Stimulated activated CD8-positive, alpha-beta memory T cell treated with anti-CD3 and anti-CD28 coated beads, Interleukin-12 subunit alpha, Interleukin-12 subunit beta, amount 100 ng/mL, for 4 hours (primary cell): ENCODE data around the gene C11orf21.

Experiments used
- DNase-seq: peaks from one replicate; pipeline ENCODE4 v3.0.0-alpha.2; 2020; ENCODE audit warnings: low read depth

C11orf21 gene

DNA sequence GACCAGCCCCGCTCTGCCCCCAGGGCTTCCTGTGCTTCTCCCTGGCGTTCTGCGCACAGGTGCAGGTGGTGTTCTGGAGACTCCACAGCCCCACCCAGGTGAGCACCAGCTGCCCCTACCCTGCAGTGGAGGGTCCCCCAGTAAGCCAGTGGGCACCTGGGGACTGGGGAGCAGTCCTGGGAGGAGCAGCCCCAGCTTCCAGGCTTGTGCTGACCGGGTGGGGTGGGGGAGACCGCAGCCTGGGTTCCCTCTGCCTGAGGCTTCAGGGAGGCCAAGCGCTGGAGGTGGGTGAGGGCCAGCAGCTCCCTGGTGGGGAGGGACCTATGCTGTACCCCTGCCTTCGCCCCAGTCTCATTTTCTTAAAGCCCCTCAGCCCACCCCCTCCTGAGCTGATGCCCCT is 7.0 kb upstream of the C11orf21 start:
- DNase-seq: no peak

DNA sequence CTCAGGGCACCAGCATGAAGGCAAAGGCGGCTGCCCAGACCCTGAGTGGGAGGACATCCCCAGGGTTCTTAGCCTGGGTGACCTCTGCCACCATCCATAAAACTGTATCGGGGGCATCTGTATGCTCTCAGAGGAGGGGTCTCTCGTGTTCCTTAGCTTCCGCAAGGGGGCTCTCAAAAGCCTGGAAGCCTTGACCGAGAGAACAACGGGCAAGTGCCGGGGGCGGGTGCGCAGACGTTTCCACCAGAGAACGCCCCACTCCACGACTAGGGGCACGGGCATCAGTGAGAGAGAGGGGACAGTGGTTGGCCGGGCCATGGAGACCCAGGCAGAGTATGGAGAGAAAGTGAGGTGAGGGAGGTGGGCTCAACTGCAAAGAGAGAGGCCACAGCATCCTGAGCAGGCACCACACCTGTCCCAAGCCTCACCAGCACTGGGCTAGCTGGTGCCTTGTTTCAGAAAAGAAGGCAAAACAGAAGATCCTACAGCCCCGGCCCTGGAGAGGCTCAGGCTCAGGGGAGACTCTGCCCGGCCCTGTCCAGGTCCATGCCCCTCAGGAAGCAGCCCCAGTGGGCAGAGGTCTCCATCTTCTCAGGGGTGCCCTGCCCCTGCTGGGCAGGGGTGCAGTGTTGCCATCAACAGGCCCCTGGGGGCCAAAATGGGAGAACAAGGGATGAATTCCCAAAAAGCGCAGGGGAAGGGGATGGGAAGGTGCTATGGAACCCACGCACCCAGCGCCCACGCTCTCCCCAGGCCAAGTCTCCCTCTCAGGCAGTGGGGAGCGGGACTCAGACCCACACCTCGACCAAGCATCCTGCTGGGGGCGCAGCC is 6.0 kb upstream of the C11orf21 start:
- no peak for DNase-seq

DNA sequence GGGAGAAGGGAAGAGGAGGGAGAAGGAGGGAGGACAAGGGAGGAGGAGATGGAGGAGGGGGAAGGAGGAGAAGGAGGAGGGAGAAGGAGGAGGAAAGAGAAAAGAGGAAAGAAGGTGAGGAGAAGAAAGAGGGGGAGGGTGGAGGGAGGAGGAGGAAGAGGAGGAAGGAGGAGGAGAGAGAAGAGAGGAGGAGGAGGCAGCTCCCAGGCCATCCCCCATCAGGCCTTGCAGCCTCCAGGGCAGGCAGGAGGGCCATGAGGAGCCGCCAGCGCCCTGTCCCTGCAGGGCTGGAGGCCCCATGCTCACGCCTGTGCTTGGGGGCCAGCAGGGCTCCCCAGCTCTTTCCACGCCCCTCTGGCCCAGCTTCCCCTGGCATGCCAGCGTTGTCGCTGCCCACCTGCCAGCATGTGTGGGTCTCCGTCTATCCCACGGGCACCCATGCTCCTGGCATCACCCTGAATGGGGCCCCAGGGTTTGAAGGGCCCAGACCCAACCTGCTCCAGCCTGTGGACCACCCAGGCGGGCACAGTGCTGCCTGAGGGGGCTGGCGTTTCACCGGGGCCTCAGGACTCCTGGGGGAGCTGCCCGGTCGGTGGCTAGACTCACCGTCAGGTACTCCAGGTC is 5.3 kb upstream of the C11orf21 start:
- DNase-seq: no peak

DNA sequence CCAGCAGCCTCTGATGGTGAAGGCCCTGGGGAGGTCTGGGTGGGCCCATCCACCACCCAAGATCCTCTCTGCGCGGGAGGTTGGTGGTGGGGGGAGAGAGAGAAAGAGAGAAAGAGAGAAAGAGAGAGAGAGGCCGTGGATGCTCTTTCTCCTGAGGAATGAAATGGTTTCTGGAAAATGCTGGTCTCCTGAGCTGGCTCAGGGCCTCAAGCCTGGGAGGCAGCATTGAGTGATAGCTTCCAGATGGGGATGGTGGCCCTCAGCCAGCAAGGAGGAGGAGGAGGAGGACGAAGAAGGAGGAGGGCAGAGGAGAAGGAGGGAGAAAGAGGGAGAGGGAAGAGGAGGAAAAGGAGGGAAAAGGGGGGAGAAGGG is 4.7 kb upstream of the C11orf21 start:
- DNase-seq: no peak

DNA sequence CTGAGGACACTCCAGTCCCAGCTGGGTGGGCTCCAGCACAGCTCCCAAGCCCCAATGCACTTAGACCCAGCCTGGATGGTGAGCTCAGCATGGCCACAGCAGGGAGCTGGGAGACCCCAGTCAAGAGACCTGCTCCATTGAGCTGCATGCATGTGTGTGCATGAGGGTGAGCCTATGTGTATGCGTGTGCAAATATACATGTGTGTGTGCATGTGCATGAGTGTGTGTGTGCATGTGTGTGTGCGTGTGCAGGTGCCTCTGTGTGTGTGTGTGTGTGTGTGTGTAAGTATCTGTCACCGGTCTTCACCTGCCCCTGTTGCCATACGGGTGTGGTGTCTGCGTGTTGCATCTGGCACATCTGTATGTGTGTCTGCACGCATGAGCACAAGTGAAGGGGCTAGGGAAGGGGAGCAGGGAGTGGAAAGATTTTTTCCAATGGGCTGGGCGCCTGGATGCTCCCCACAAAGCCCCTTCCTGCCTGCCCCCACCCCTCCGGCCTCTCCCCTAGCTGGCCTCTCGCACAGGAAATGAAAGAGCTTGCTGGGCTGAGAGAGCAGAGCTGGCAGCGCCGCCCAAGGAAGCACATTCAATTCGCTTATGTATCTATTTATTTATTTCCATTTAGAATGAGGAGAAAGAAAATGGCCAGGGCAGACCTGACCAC is 4.2 kb upstream of the C11orf21 start:
- no peak for DNase-seq

DNA sequence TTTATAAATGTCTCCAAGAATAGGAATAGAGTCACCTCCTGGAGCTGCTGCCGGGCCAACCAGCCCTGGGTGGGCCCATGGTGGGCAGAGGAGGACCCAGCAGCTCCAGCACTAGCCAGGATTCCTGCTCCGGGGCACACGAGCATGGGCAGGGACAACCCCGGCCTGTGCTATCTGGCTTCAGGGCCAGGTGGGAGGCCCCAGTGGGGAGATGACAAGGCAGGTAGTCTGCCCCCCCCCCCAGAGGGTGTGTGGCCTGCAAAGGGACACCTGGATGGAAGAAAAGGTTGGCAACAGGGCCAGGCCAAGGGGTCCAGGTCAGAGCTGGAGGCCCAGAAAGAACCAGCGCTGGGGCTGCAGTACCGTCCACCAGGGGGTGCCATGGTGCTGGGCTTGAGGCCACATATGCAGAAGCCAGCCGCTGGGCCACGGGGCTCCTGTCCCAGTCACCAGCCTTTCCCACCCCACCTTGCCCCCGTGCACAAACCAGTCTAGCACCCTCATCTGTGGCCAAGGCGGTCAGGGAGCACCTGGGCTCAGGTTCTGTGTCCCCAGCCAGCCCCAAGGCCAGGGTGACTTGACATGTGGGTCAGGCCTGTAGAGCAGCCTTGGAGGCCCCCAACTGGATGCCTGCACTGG is 3.5 kb upstream of the C11orf21 start:
- peak; percentile 68 for DNase-seq

DNA sequence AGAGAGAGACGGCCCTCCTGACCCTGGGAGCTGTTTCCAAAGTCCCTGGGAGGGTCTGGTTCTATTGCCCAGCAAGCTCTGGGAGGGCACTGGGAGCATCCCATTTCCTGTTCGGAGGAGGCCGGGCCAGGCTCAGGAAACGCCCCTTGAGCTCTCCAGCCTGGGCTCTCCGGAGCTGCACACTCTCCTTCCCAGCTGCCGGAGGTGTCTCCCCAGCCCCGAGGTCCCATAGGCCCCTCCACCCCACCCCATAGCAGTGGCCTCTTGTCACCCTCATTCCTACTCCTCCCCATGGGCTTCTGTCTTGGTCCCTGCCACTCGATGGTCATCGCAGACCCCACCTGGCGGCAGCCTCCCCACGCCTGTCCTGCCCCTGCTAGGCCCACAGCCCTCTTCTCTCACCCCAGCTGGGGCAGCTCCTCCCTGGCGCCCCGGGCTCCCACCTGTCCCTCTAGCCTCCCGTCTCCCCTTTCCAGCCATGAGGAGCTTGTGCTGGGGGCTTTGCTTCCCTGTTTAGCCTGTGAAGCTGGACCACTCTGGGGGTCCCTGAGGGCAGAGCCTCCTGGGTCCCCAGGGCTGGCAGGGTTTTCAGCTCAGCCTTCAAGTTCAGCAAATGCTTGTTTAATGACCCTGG is 2.9 kb upstream of the C11orf21 start:
- DNase-seq: no peak

DNA sequence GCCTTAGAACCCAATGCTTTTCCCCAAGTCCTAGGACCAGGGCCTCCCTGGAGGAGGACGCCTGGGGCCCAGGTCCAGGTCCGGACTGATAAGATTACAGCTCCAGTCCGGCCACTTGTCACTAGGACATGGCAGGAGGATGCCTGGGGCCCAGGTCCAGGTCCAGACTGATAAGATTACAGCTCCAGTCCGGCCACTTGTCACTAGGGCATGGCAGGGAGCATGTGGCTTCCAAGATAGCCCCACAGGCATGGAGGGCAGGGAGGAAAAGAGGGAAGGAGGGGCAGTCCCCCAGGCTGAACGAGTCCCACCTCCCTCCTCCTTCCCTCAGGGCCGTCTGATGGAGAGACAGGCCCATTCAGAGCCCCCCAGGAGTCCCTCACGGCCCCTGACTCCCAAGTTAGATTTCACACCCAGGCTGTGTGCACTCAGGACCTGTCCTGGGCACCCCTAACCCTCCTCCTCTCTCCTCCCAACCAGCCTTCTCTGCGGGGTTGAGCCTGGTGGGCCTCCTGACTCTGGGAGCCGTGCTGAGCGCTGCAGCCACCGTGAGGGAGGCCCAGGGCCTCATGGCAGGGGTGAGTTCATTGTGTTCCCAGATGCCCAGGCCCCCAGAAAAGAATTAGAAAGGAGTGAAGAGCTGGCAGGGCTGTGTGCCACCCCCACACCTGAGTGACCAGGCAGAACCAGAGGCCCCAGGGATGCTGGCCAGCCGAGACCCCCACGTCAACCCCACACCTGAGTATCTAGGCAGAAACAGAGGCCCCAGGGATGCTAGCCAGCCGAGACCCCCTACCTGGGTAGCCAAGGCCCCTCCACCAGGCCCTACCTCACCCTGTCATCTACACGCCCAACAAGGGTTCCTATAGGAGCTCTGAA is 2.1 kb upstream of the C11orf21 start:
- DNase-seq: no peak

DNA sequence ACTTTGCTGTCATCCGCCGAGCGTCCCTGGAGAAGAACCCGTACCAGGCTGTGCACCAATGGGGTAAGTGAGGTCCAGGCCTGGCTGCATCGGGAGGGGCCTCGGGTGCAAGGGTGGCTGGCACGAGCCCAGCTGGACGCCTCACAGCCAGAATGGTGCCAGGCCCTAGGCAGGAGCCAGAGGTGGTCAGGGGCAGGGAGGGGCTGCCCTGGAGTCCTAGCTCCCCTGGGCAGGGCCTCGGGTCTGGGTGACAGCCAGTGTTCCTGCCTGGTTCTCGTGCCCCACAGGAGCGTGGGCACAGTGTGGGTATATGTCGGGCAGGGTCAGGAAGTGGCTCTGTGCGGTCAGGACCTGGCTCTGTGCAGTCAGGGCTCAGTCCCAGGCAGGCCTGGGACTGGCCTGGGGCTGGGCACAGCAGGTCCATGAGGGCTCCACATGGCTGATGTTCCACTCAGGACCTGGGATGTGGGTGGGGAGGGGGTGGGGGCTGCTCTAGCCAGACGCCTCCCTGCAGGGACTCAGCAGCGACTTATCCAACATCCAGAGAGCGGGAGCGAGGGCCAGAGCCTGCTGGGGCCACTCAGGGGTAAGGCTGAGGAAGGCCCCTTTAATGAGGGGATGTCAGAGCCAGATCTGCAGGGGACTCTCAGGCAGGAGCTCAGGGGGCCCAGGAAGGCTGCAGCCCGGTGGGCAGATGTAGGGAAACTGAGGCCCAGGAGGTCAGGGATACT is 1.3 kb upstream of the C11orf21 start:
- no peak for DNase-seq

DNA sequence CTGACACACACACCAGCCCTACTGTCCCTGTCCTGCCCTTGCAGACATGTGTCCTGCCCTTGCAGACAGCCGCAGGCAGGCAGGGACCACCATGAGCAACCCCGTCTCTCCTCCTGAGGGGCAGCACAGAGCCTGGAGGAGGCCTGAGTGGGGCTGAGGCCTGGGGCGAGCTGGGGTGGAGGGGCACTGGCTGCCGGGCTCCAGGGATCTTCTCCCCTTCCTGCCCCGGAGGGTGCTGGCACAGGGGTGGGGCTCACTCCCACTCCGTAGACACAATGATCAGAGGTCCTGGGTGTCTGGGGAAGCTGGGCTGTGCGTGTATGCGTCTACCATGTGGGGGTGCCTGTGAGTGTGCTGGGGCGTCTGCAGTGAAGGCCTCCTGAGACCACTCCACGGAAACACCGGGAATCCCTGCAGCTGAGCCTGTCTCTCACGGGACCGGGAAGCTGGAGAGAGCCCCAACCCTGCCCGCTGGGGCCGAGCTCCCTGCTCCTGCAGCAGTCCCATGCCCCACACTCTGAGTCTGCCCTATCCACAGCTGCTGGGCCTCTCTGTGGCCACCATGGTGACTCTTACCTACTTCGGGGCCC is 683 bp upstream of the C11orf21 start:
- no peak for DNase-seq

DNA sequence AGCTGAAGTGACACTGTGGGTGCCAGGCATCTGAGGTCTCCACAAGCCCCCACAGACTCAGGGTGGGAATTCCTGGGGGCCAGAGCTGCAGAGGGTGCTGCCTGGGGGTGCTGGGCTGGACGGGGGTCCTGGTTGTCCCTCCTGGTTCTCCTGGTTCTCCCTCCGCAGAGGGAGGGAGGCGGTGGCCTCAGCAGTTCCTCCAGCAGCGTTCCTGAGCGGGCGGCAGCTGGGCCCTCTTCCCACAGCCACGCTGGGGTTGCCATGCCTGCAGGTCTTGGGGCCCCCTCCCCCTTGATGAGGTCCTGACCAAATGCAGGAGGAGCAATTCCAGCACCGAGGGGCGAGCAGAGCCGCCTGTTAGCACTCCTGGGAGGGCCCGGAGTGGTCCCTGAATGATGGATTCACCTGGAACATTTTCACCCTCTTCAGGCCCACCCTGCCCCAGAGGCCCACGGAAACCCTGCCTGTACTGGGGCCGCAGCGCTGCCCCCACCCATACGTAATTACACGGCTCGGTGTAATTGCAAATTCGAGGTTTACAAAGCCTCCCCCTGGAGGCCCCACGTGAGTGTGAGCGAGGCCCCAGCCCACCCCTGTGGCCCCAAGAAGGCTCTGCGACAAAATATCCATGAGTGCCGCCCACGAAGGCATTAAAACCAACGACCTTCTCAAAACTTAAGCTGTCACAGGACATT is 635 bp downstream of the C11orf21 start:
- no peak for DNase-seq

DNA sequence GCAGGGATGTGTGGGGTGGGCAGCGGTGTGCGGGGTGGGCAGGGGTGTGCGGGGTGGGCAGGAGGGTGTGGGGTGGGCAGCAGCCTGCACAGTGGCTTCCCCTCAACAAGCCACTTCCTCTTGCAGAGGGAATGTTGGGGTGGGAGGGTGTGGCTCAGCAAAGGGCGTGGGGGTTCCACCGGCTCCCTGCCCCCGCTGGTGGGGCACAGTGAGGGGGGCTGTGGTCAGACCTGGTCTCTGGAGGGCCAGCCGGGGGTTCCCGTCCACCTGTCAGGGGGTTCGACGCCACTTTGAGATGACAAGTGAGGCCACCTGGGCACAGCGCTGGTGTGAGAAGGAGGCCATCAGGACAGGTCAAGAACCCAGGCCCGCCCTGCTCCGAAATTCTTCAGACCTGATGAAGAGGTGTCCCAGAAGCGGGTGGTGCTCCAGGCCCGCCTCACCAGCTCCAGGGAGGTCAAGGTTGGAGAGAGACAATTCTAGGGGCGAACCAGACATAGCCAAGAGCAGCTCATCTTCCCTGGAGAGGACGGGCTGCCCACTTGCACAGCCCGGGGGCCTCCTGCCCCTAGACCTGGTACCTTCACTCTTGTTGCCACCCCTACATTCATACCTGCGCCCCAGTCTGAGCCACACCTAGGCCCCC is 1.3 kb downstream of the C11orf21 start:
- no peak for DNase-seq

DNA sequence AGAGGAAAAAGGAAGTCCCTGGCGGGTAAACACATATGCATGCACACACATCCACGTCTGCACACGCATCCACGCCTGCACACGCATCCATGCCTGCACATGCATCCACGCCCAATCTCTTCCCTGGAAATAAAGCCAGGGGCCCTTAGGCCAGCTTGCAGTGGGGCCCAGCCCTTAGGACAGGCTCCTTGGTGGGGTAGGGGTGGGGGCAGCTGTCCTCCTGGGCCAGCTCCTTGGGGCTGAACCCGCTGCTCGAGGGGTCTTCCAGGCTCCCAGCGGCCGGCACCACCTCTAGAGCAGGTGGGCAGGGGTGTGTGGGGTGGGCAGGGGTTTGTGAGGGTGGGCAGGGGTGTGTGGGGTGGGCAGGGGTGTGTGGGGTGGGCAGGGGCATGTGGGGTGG is 1.9 kb downstream of the C11orf21 start:
- DNase-seq: no peak

DNA sequence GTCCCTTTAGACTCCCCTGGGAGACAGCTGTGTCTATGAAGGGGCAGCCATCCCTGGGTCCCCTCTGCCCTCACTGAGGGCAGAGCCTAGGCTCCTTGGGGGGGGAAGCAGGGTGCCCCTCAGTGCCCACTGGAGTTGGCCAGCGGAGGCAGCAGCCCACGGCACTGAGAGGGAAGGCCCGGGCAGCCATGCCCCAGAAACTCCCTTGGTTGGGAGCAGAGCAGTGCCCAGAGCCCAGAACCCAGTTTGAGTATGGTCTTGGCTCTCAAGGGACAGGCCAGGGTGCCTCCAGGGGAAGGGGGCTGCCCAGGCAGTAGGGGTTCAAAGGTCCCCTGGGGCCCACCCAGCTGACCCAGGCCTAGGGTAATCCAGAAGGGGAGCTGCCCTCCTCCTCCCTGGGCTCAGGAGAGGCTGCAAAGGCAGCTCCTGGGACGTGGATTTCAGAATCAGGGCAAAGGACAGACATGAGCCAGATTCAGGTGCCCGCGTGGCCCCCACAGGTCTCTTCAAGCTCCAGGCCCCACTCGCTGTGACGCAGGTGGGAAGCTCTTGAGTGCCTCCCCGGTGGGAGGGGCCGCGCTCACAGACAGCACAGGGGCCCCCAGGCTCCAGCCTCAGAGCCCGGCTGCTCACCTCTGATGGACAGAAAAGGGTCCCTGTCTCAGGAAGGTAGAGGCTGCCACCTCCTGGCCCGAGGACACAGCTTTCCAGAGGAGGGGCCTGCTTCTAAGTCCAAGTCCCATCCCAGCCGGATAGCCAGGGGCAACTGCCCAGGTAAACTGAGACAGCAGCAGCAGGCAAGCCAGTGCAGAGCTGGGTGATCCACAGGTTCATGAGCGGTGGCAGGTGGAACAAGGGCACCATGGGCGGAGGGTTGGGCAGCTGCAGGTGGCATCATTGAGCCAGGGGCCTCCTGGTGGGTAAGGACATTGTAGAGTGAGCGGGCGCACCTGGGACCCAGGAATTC is 2.6 kb downstream of the C11orf21 start:
- no peak for DNase-seq

DNA sequence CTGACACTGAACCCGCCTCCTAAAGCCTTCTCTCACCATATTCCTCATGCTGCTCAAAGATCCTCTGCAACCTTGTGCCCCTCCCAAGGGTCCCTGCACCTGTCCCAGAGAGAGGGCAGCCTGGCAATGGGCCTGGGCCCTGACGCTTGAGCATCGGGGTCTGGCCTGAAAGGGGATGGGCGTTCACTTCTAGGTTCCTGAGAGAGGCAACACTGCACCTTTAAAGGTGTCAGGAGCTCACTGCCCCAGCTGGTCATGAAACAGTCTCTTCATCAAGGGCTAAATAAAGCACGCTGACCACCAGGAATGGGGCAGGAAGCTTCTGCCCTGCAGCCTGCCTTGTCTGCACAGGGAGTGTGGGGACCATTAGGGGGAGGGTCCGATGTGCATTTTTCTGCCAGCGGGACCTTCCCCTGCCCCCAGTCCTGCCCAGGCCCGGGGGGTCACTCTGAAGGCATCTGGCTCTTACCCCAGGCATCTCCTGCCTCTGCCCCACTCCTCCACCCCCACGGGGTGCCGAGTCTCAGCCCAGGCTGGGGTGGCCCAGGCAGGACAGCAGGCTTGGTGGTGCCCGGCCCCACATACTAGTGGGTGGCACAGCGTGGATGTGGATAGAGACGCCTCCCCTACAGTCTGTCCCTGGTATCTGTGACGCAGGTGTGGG is 3.5 kb downstream of the C11orf21 start:
- no peak for DNase-seq

DNA sequence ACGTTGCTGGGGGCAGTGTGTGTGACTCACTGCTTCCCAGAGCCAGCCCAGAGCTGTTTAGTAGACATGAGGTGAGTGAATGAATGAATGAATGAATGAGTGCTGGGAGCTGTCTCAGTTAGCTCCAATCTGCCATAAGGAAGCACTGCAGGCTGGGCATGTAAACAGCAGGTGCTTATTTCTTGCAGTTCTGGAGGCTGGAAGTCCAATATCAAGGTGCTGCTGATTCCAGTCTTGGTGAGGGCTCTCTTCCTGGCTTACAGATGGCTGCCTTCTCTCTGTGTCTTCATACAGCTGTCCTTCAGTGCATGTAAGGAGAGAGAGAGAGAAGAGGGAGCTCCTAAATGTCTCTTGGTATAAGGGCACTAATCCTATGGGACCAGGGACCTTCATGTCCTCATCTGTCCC is 4.1 kb downstream of the C11orf21 start:
- DNase-seq: no peak

DNA sequence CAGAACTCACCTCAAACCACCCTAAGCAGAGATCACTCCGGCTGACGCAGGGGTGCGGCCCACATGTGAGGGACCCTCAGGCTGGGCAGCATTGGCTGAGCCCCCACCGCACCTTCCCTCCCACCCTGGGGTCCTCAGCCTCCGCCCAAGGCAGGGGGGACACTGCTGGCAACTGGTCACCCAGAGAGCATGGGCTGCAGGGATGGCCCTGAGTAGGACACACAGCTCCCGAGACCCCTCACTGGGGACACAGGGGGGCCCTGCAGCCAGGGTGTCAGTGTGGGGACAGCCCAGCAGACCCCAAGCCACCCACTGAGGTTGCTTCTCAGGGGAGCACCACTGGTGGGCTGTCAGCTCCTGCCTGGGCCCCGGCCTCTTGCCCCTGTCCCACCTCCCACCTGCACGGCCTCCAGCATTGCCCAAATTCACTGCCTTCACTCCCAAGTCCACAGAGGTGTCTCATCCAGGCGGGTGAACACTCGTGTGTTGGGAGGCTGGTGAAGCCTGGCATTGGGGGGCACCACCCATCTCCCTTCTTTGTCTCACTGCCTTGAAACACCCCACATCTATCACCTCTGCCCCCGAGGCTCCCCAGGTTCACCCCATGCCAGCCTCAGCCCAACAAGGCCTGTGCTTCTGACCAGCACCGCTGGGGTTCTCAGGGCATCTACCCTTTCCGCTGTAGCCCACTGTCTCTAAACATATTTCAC is 4.7 kb downstream of the C11orf21 start:
- DNase-seq: no peak
